Transverse colon (tissue), 4 donors: ENCODE data around the gene CDKN1C. TPM values are rescaled to one million over a fixed set of nuclear protein-coding genes. Genes with fewer than 3 reads are reported as not detected.
"Not testable (repeated sequence)": the region's sequence is repeated elsewhere in the genome, so short reads cannot be mapped to it uniquely, and the experiment has no call there.

Experiments
- DNase-seq: peaks from one replicate; pipeline ENCODE4 v3.0.0-alpha.2; 2019
- H3K27ac ChIP-seq, 4 donors: fragments of 200-600 bp; sonication (generic); 2 replicates each; pipeline ENCODE4 v1.5.1; 2016 to 2018; ENCODE audit warnings: inconsistent platforms in 4 of 4
- H3K27me3 ChIP-seq: fragments of 200-600 bp; sonication (generic); 2 replicates; pipeline ENCODE4 v1.5.1; 2017; ENCODE audit warnings: inconsistent platforms
- H3K36me3 ChIP-seq, 4 donors: fragments of 200-600 bp; sonication (generic); 2 replicates each; pipeline ENCODE4 v1.5.1; 2017 to 2019; ENCODE audit warnings: inconsistent platforms in 4 of 4
- H3K4me1 ChIP-seq, 4 donors: fragments of 200-600 bp; sonication (generic); 2 replicates each; pipeline ENCODE4 v1.5.1; 2017 to 2020; ENCODE audit warnings: inconsistent platforms in 4 of 4
- H3K4me3 ChIP-seq, 4 donors: fragments of 200-600 bp; sonication (generic); 1 replicate in 1 of 4; 2 replicates in 3 of 4; pipeline versions ENCODE4 v1.5.1 to v1.6.1; 2017 to 2019; ENCODE audit warnings: inconsistent platforms in 4 of 4
- H3K9me3 ChIP-seq, 2 donors: fragments of 200-600 bp; sonication (generic); 2 replicates each; pipeline ENCODE4 v1.5.1; 2017 to 2019; ENCODE audit warnings: inconsistent platforms in 2 of 2
- EP300 ChIP-seq: sonication (generic); formaldehyde crosslinking; IDR thresholded peaks from one replicate; pipeline ENCODE4 v1.6.1; 2017; ENCODE audit warnings: antibody characterized with exemption, low read depth
- POLR2A ChIP-seq: fragments of 450-650 bp; IDR thresholded peaks from one replicate; pipeline ENCODE4 v1.6.1; 2016; ENCODE audit warnings: antibody characterized with exemption, mild to moderate bottlenecking, moderate library complexity
- POLR2AphosphoS5 ChIP-seq, 3 donors: sonication (generic); formaldehyde crosslinking; IDR thresholded peaks; one replicate each; pipeline ENCODE4 v1.6.1; 2016; ENCODE audit warnings: antibody characterized with exemption in 3 of 3
- WGBS, 2 donors: methylation state at CpG; one replicate each; pipeline ENCODE4 v1.1.5; 2018; ENCODE audit warnings: low coverage in 1 of 2; 5-methylcytosine and 5-hydroxymethylcytosine counted together
- in situ Hi-C, 4 donors: fragments of 200-750 bp; cut with MboI; loops; one replicate each; pipeline versions ENCODE4 v1.15.0 to v1.15.1; 2017; ENCODE audit warnings: low sequenced_read_pairs in 3 of 4, low pct_ligation_motif_present in 1 of 4, low pct_unique_long_range_greater_than_20kb in 1 of 4
- intact Hi-C: fragments of 100-400 bp; cut with DNase I; formaldehyde crosslinking; loops from one replicate; pipeline ENCODE4 v1.15.1; 2023; ENCODE audit warnings: low total_unique reads
- total RNA-seq, 4 donors: library from RNA; depleted of rRNA; stranded (reverse); fragments of >200 nt; gene quantifications; one replicate each; pipeline ENCODE4 v1.1.0, GENCODE V29; 2016
- TF ChIP-seq, protein P1 (sequence below), 5 experiments: fragments of 200-600 bp in 3 of 5; fragments of 450-650 bp in 2 of 5; sonication (generic) in 3 of 5; IDR thresholded peaks; 1 replicate in 2 of 5; 2 replicates in 3 of 5; pipeline ENCODE4 v1.5.1; 2016 to 2017; ENCODE audit warnings: antibody characterized with exemption in 5 of 5, inconsistent platforms in 3 of 5, mild to moderate bottlenecking in 2 of 5, moderate library complexity in 1 of 5

The CDKN1C gene
- total RNA-seq, 4 donors from 2014 or later: 12.4 to 40.0 (median 27.7) TPM

DNA sequence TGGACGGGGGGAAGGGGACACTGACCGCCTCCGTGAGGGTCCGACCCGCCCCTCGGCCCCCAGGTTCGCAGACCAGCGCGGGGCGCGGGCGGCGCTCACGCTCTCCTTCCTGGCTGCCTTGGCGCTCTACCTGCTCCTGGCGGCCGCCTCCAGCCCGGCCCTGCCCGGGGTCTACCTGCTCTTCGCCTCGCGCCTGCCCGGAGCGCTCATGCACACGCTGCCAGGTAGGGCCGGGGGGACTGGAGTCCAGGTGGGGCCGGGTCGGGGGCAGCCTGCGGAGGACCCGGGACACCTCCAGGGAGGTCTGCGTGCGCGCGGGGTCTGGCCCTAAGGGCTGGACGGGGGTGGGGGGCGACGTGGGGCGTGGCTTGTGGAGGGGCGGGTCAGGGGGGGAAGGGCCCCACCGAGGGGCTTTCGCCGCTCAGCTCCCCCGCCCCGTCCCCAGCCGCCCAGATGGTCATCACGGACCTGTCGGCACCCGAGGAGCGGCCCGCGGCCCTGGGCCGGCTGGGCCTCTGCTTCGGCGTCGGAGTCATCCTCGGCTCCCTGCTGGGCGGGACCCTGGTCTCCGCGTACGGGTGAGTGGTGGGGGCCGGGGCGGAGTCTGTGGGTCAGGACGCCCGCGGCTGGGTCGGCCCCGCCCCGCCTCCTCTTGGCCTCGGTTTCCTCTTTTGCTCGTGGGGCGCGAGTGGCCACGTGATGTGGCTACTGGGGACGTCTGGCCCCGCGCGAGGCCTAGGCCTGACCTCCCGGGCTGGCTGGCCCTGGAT is 23.7 kb upstream of the CDKN1C start:
- Histone ChIP-seq H3K4me1 (peaks cover 24 to 49% (median 41%) of the 10 kb centered on the region in 4 donors), H3K9me3 (no peaks in the 10 kb centered on the region), H3K36me3 (no peaks in the 10 kb centered on the region), H3K27me3 (no peaks in the 10 kb centered on the region), H3K4me3 (no peak overlapping the region), H3K27ac (no peak overlapping the region)
- WGBS, 2 donors: 58% methylated on average over 43 of the region's 78 CpGs; no CpG with 5 or more reads in 1 of the 2 donors
- no peak for DNase-seq
- intact Hi-C loops (no loop called here), in situ Hi-C loops (no loop called here)
- no peak for TF ChIP-seq EP300
- no peak for TF ChIP-seq POLR2AphosphoS5 (IDR thresholded peaks at IDR 0.05)
- no peak for TF ChIP-seq POLR2A
- TF ChIP-seq, protein P1, sequence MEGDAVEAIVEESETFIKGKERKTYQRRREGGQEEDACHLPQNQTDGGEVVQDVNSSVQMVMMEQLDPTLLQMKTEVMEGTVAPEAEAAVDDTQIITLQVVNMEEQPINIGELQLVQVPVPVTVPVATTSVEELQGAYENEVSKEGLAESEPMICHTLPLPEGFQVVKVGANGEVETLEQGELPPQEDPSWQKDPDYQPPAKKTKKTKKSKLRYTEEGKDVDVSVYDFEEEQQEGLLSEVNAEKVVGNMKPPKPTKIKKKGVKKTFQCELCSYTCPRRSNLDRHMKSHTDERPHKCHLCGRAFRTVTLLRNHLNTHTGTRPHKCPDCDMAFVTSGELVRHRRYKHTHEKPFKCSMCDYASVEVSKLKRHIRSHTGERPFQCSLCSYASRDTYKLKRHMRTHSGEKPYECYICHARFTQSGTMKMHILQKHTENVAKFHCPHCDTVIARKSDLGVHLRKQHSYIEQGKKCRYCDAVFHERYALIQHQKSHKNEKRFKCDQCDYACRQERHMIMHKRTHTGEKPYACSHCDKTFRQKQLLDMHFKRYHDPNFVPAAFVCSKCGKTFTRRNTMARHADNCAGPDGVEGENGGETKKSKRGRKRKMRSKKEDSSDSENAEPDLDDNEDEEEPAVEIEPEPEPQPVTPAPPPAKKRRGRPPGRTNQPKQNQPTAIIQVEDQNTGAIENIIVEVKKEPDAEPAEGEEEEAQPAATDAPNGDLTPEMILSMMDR (IDR thresholded peaks at IDR 0.05): no peak

DNA sequence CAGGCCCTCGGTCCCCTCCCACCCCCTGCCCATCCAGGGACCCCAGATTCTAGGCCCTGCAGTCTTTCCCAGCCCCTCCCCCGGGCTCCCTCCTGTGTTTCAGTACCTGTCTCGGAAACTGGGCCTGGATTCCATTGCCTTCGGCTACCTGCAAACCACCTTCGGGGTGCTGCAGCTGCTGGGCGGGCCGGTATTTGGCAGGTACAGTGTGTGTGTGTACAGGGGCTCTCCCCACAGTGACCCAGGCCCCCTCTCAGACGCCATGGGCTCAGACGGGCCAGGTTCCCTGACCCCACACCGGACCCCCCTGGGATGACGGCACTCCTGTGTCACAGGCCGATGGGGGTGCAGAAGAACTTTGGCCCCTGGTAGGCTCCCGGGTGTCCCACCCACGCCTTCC is 22.6 kb upstream of the CDKN1C start:
- no peak for DNase-seq
- Histone ChIP-seq H3K36me3 (no peaks in the 10 kb centered on the region), H3K9me3 (no peaks in the 10 kb centered on the region), H3K27ac (no peak overlapping the region), H3K4me3 (no peak overlapping the region), H3K27me3 (no peaks in the 10 kb centered on the region), H3K4me1 (peaks cover 16 to 50% (median 38%) of the 10 kb centered on the region in 4 donors)
- in situ Hi-C loops (no loop called here), intact Hi-C loops (no loop called here)
- TF ChIP-seq EP300 (no peak), POLR2AphosphoS5 (IDR thresholded peaks at IDR 0.05) (no peak), POLR2A (no peak)
- TF ChIP-seq, protein P1 (IDR thresholded peaks at IDR 0.05): no peak
- WGBS, 2 donors: 89% methylated on average over 9 of the region's 14 CpGs; no CpG with 5 or more reads in 1 of the 2 donors

DNA sequence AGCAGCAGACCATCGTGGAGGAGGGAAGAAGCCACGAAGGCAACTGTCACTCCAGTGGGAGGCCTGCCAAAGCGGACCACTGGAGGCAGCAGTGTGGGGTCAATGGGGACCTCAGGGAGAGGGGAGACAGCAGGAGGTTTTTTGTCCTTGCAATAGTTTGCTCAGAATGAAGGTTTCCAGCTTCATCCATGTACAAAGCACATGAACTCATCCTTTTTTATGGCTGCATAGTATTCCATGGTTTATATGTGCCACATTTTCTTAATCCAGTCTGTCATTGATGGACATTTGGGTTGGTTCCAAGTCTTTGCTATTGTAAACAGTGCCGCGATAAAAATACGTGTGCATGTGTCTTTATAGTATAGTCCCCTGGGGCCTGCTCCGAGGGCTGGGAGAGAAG is 19.7 kb upstream of the CDKN1C start:
- H3K27ac ChIP-seq: peak overlapping the region; percentile 85 to 93 (median 92)
- H3K4me1 ChIP-seq: peaks cover 6 to 38% (median 27%) of the 10 kb centered on the region in 4 donors
- H3K9me3 ChIP-seq, intact Hi-C loops, in situ Hi-C loops, H3K27me3 ChIP-seq, H3K36me3 ChIP-seq, DNase-seq: not testable (repeated sequence)
- WGBS, 2 donors: 47 to 73% methylated on average over 4 to 7 of the region's 7 CpGs
- H3K4me3 ChIP-seq: peak overlapping the region in 1 of 4 donors; percentile 17

DNA sequence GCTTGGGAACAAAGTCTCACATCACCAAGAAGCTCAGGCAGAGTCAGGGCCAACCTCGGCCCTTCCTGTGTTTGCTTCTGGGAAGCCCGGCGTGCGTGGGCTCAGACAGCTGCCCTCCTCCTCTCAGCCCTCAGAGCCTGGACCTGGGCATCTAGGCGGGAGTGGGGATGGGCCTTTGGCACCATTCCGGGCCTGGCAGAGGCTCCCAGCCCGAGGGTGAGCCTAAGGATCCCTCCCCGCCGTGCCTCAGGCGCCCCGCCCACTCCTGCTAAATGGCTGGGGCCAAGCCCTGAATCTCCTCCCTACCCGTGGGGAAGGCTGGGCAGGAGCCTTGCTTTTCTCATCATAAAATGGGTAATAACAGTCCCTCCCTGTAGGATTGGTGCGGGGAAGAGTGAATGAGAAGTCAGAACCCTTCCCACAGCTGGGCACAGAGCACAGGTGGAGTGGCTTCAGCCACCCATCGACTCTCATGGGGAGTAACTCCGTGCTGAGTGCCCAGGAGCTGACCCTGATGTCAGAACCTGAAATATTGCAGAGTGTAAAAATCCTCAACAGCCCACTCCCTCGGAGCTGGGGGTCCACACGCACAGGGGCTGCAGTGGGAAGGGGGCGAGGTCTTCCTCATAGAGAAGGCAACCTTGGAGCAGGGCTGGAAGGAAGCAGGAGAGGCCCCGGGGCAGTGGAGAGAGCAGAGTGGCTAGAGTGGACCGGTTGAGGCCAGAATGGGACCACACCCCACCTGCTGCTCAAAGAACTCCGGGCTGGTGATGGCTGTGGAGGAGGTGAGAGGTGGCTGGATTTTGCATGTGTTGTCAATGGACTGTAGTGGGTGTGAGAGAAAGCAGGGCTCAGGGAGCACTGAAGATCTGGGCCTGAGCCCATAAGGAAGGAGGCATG is 18.8 kb upstream of the CDKN1C start:
- Histone ChIP-seq H3K4me3 (peak overlapping the region in 3 of 4 donors; percentile 63 to 66 (median 64)), H3K4me1 (peaks cover 6 to 45% (median 24%) of the 10 kb centered on the region in 4 donors), H3K36me3 (no peaks in the 10 kb centered on the region), H3K9me3 (no peaks in the 10 kb centered on the region), H3K27ac (peak overlapping the region; percentile 85 to 93 (median 92)), H3K27me3 (no peaks in the 10 kb centered on the region)
- WGBS, 2 donors: 44% methylated on average over 21 of the region's 21 CpGs; no CpG with 5 or more reads in 1 of the 2 donors
- TF ChIP-seq, protein P1 (IDR thresholded peaks at IDR 0.05): peak in 2 of 5 experiments; percentile 35
- peak; percentile 54 to 82 (median 65) for TF ChIP-seq POLR2AphosphoS5 (IDR thresholded peaks at IDR 0.05)
- peak; percentile 72 for TF ChIP-seq POLR2A
- TF ChIP-seq EP300: no peak
- peak; percentile 94 for DNase-seq
- in situ Hi-C loops (no loop called here), intact Hi-C loops (no loop called here)
